ENCODE data around the gene MSI2.

Gene MSI2

DNA sequence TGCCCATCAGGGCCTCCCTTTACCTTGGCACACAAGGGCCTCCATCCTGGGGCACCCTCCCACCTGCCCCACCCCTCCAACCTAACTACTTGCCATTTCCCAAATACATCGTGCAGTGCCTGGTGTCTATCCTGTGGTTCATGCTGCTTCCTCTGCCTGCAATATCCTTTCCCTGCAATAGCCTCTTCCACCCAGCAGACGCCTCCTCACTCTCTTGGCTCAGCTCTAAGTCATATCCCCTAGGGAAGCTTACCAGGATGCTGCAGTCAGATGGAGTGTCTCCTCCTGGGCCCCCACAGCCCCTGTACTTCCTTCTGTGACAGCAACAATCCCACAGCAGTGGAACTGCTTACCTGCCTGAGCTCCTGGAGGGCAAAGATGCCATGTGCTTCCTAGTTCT, 452.1 kb downstream of the MSI2 start:
- DNase-seq (ENCODE audit: low read depth, low spot score) = no peak

GRCh38 chr17:57713140-57713539, 456.8 kb downstream of the MSI2 start:
- no peak for DNase-seq (ENCODE audit: low read depth, low spot score)

GRCh38 chr17:57714665-57715180, 458.4 kb downstream of the MSI2 start:
- no peak for DNase-seq (ENCODE audit: low read depth, low spot score)

DNA sequence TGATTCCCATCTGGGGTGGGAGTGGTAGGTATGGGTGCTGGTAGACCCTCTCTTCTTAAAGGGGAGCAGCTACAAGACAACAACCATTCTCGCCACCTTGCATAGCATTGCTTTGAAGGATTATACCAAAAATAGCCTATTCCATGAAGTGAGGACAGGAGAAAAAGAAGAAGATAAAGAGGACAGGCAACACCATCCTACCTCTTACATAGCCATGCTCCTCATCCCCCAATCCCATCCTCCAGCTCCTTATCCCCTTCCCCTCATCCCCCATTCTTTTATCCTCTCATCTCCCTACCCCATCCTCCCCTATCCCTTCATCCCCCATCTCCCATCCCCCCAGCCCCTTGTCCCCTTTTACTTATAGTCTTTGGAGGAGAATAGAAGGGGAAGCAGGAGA, 459.7 kb downstream of the MSI2 start:
- no peak for DNase-seq (ENCODE audit: low read depth, low spot score)

GRCh38 chr17:57718878-57719277, 462.6 kb downstream of the MSI2 start:
- no peak for DNase-seq (ENCODE audit: low read depth, low spot score)

DNA sequence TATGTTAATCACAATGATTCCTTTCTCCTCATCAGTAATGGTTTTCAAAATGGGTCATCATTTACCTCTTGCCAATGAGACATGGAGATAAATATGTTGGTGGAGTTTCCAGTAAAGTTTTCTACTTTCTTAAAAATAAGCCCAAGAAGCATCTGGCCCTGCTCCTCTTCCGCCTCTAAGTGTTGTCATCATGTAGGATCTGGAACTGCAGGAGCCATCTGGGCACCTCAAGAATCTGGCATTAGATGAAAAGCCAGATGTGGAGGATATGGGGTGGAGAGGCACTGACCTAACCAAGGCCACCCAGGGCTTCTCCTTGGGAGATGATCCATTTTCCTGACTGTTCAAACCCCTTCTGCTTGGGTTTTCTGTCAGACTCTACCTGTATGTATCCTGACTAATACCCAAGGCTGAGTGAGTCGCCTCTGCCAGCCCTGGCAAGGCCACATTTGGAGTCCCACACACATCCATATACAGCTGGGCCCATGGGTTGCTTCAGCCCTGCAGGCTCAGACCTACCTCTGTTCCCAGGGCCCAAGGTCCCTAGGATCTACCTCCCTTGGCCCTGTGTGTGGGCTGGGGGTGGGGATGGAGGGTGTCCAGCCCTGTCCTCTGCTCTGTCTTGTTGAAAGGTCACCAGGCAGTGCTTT, 464.2 kb downstream of the MSI2 start:
- no peak for DNase-seq (ENCODE audit: low read depth, low spot score)

DNA sequence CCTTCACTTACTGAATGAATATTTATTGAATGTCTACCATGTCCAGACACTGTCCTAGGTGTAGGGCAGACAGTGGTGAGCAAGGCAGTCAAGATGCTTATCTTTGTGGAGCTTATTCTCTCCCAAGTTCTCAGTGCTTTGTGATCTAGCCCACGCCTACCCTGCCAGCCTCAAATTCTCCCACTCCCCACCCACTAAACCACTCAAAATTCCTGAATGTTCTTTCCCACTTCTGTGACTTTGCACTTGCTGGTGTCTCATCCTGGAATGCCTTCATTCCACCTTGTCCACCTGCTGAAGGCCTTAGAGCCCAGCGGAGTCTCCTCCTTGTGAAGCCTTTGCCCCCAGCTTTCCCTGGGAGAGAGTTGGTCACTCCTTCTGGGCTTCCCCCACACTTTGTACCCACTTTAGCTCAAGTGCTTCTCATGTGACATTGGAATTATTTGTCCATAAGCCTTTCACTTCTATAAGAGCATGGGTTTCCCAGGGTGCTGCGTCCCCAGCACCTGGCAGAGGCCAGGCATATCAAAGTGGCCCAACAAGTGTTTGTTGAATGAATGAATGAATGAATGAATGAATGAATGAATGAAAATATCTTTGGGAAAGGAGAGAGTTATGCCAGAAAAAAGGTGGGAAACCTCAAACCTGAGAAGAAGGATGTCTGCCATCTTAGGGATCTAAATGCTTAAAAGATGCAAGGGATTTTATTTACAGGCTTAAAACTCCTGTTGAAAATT, 465.8 kb downstream of the MSI2 start:
- no peak for DNase-seq (ENCODE audit: low read depth, low spot score)

GRCh38 chr17:57722704-57723043, 466.4 kb downstream of the MSI2 start:
- no peak for DNase-seq (ENCODE audit: low read depth, low spot score)

- DNase-seq (ENCODE audit: low read depth, low spot score) = no peak
Observed at GRCh38 chr17:57723427-57724025, 467.2 kb downstream of the MSI2 start.

GRCh38 chr17:57724026-57724728, 467.9 kb downstream of the MSI2 start:
- no peak for DNase-seq (ENCODE audit: low read depth, low spot score)

DNA sequence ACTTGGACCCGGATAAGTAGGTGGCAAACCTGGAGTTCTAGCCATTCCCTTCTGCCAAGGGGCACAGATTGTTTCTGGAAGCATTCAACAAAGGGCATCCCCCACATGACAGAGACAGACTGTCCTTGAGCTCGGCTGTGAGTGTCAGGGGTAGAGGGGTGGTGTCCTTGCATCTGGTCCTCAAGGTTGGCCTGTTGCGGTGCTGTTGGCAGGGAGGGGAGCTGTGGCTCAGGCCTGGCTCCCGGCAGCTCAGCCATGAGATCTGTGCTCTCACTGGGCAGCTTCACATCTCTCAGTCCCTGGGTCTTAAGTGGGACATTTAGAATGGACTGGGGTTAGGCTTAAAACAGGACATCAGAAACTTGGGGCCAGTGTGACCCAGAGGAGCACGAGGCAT, 468.4 kb downstream of the MSI2 start:
- no peak for DNase-seq (ENCODE audit: low read depth, low spot score)

- DNase-seq (ENCODE audit: low read depth, low spot score) = no peak
Observed at GRCh38 chr17:57726213-57726790, 470.0 kb downstream of the MSI2 start.

DNA sequence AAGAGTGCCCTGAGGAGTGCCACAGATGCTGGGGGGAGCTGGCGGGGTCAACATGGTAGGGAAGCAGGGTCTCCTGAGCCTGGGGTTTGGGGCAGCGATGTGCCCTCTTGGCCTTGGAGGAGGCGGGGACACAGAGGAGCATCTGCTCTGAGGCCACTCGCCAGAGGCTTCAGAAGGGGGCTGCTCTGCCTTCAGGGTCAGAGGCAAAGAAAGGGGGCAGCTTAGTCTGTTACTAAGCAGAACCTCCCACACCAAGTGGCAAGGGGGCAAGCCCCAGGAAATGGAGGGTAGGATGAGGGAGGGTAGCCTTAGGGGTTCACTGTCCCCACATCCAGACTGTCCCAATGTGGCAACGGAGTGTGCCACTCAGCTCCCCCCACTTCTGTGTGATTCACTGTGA, 470.5 kb downstream of the MSI2 start:
- DNase-seq (ENCODE audit: low read depth, low spot score) = no peak

DNA sequence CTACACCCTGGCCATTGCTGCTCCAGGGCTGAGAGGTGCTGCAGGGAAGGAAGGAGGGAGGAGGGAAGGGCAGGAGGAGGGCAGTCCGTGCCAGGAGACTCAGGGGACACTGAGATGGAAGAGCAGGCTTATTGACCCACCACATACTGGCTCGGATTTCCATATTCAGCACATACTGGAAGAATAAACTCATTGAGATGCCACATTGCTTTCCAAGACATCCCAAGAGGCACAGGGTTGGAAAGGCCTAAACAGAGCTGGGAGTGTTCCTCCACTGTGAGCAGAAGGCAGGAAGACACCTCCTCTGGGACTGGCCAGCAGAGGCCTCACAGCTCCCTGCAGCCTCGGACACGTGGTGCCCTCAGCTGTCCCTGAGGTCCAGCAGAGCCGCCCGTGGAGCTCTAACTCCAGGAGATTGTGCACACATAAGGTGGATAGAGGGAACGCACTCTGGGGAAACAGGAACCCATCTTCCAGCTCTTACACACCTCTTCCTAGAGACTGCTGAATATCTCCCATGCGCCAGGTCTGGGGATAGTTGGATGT, 471.4 kb downstream of the MSI2 start:
- no peak for DNase-seq (ENCODE audit: low read depth, low spot score)

GRCh38 chr17:57730026-57730701, 473.8 kb downstream of the MSI2 start:
- no peak for DNase-seq (ENCODE audit: low read depth, low spot score)

DNA sequence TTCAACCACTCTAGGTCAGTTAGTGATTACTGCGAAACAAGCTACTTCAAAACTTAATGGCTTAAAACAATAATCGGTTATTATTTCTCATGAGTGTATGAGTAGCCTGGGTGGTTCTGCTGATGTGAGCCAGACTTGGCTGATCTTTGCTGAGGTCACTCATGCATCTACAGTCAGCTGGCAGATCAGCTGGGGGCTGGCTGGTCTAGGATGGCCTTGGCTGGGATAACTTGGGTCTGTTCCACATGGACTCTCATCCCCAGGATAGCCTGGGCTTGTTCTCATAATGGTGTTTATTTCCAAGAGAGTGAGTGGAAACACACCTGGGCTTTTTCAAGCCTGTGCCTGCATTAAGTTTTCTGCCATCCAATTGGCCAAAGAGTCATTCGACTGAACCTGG, 475.7 kb downstream of the MSI2 start:
- no peak for DNase-seq (ENCODE audit: low read depth, low spot score)

- DNase-seq (ENCODE audit: low read depth, low spot score) = no peak
Observed at GRCh38 chr17:57733085-57733484, 476.8 kb downstream of the MSI2 start.
